Sigmoid colon (tissue), 7 donors: ENCODE data around the gene AMBRA1. TPM values are rescaled to one million over a fixed set of nuclear protein-coding genes. Genes with fewer than 3 reads are reported as not detected.

ENCODE experiments used
- DNase-seq: peaks from one replicate; pipeline ENCODE4 v3.0.0-alpha.2; 2019
- H3K27ac ChIP-seq, 4 donors: fragments of 200-600 bp; sonication (generic); one replicate each; pipeline ENCODE4 v1.5.1; 2016 to 2019; ENCODE audit warnings: mild to moderate bottlenecking in 1 of 4
- H3K27me3 ChIP-seq, 3 donors: fragments of 200-600 bp; sonication (generic); one replicate each; pipeline ENCODE4 v1.5.1; 2019; ENCODE audit warnings: mild to moderate bottlenecking in 1 of 3
- H3K36me3 ChIP-seq, 4 donors: fragments of 200-600 bp; sonication (generic); one replicate each; pipeline ENCODE4 v1.5.1; 2016 to 2019
- H3K4me1 ChIP-seq, 4 donors: fragments of 200-600 bp; sonication (generic); one replicate each; pipeline ENCODE4 v1.5.1; 2017 to 2019
- H3K4me3 ChIP-seq, 4 donors: fragments of 200-600 bp; sonication (generic); one replicate each; pipeline ENCODE4 v1.5.1; 2017 to 2019; ENCODE audit warnings: mild to moderate bottlenecking in 2 of 4, moderate library complexity in 1 of 4
- H3K9me3 ChIP-seq, 4 donors: fragments of 200-600 bp in 3 of 4; sonication (generic) in 3 of 4; one replicate each; pipeline versions ENCODE4 v1.5.1 to v1.6.1; 2013 to 2019
- CTCF ChIP-seq, 4 experiments: fragments of 450-650 bp in 3 of 4; fragments of 200-600 bp in 1 of 4; IDR thresholded peaks; one replicate each; pipeline ENCODE4 v1.5.1; 2016 to 2019; ENCODE audit warnings: antibody characterized with exemption in 4 of 4, mild to moderate bottlenecking in 3 of 4, moderate library complexity in 2 of 4
- EP300 ChIP-seq, 4 donors: sonication (generic); formaldehyde crosslinking; IDR thresholded peaks; one replicate each; pipeline ENCODE4 v1.6.1; 2017; ENCODE audit warnings: antibody characterized with exemption in 4 of 4
- POLR2A ChIP-seq, 2 donors: fragments of 450-650 bp; IDR thresholded peaks; one replicate each; pipeline ENCODE4 v1.6.1; 2016; ENCODE audit warnings: antibody characterized with exemption in 2 of 2, mild to moderate bottlenecking in 2 of 2, moderate library complexity in 2 of 2
- POLR2AphosphoS5 ChIP-seq, 4 donors: sonication (generic); formaldehyde crosslinking; IDR thresholded peaks; one replicate each; pipeline ENCODE4 v1.6.1; 2017; ENCODE audit warnings: antibody characterized with exemption in 4 of 4
- WGBS, 2 donors: extraction: QIAGEN DNeasy Blood & Tissue Kit; methylation state at CpG; one replicate each; pipeline ENCODE4 v1.1.7; 2013; 5-methylcytosine and 5-hydroxymethylcytosine counted together
- intact Hi-C: fragments of 100-400 bp; cut with DNase I; formaldehyde crosslinking; loops from one replicate; pipeline ENCODE4 v1.15.1; 2023
- polyA plus RNA-seq, 3 donors: library from polyadenylated mRNA; stranded (reverse); fragments of 200-250 nt; gene quantifications; one replicate each; pipeline ENCODE4 v1.2.3, GENCODE V29; 2013
- total RNA-seq, 4 donors: library from RNA; depleted of rRNA; stranded (reverse); fragments of >200 nt; gene quantifications; one replicate each; pipeline ENCODE4 v1.1.0, GENCODE V29; 2016
- donor health status: healthy with polysubstance abuse.
- donor health status: Bipolar disorder and iron deficiency.
- donor health status: healthy.

The AMBRA1 gene
- total and polyA plus RNA-seq, 7 donors: 8.4 to 33.0 (median 23.9) TPM

- 97 to 98% methylated on average over 5 of the region's 5 CpGs for WGBS, 2 donors
- TF ChIP-seq POLR2A (IDR thresholded peaks at IDR 0.05) (no peak), CTCF (IDR thresholded peaks at IDR 0.05) (no peak), POLR2AphosphoS5 (IDR thresholded peaks at IDR 0.05) (no peak), EP300 (IDR thresholded peaks at IDR 0.05) (no peak)
- Histone ChIP-seq H3K9me3 (no peaks in the 10 kb centered on the region), H3K27ac (no peak overlapping the region), H3K4me3 (no peak overlapping the region), H3K4me1 (peaks cover 0 to 19% (median 13%) of the 10 kb centered on the region in 4 donors), H3K27me3 (no peaks in the 10 kb centered on the region), H3K36me3 (peaks cover 0 to 12% (median 5%) of the 10 kb centered on the region in 4 donors)
- intact Hi-C loops: no loop called here
- no peak for DNase-seq
Observed at GRCh38 chr11:46512261-46512881, 81.5 kb downstream of the AMBRA1 start.

DNA sequence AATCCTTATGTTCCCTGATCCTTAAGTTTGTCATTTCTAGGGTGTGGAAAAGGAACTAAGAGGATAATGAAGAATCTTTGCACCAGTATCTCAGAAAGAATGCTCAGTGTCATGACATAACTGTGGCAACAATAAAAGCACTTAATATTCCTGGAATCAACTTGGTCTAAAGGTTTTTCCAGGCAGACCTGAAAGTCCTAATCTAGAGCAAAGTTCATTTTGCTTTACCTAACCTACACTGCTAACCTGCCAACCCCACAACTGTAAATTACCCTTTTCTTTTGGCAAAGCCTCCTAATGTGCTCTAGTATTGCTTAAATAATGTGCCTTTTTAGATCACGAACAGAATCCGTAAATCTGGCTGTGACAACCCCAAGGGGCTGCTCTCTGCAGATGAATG is 82.5 kb downstream of the AMBRA1 start:
- Histone ChIP-seq H3K9me3 (no peaks in the 10 kb centered on the region), H3K27ac (no peak overlapping the region), H3K36me3 (peaks cover 0 to 19% (median 5%) of the 10 kb centered on the region in 4 donors), H3K4me3 (no peak overlapping the region), H3K4me1 (peaks cover 0 to 19% (median 13%) of the 10 kb centered on the region in 4 donors), H3K27me3 (no peaks in the 10 kb centered on the region)
- TF ChIP-seq POLR2A (IDR thresholded peaks at IDR 0.05): no peak
- WGBS, 2 donors: 68 to 80% methylated on average over 2 of the region's 2 CpGs
- intact Hi-C loops: no loop called here
- no peak for DNase-seq

- H3K4me1 ChIP-seq: peaks cover 0 to 2% (median under 1%) of the 10 kb centered on the region in 4 donors
- intact Hi-C loops: no loop called here
- no peak for DNase-seq
- H3K9me3 ChIP-seq: no peaks in the 10 kb centered on the region
- no peak for TF ChIP-seq POLR2A (IDR thresholded peaks at IDR 0.05)
- H3K36me3 ChIP-seq: peaks cover 0 to 41% (median 5%) of the 10 kb centered on the region in 4 donors
- 93 to 100% methylated on average over 1 of the region's 1 CpG for WGBS, 2 donors
- H3K27me3 ChIP-seq: no peaks in the 10 kb centered on the region
- H3K4me3 ChIP-seq: no peak overlapping the region
- no peak overlapping the region for H3K27ac ChIP-seq
Observed at GRCh38 chr11:46508360-46508759, 85.5 kb downstream of the AMBRA1 start.

GRCh38 chr11:46506483-46506791 is 87.4 kb downstream of the AMBRA1 start:
- Histone ChIP-seq H3K4me1 (no peaks in the 10 kb centered on the region), H3K36me3 (peaks cover 0 to 44% (median 5%) of the 10 kb centered on the region in 4 donors), H3K27me3 (no peaks in the 10 kb centered on the region), H3K9me3 (no peaks in the 10 kb centered on the region), H3K4me3 (no peak overlapping the region), H3K27ac (no peak overlapping the region)
- 39 to 67% methylated on average over 2 of the region's 2 CpGs for WGBS, 2 donors
- TF ChIP-seq CTCF (IDR thresholded peaks at IDR 0.05): no peak
- TF ChIP-seq POLR2A (IDR thresholded peaks at IDR 0.05): no peak
- no peak for TF ChIP-seq POLR2AphosphoS5 (IDR thresholded peaks at IDR 0.05)
- TF ChIP-seq EP300 (IDR thresholded peaks at IDR 0.05): no peak
- intact Hi-C loops: no loop called here
- no peak for DNase-seq

DNA sequence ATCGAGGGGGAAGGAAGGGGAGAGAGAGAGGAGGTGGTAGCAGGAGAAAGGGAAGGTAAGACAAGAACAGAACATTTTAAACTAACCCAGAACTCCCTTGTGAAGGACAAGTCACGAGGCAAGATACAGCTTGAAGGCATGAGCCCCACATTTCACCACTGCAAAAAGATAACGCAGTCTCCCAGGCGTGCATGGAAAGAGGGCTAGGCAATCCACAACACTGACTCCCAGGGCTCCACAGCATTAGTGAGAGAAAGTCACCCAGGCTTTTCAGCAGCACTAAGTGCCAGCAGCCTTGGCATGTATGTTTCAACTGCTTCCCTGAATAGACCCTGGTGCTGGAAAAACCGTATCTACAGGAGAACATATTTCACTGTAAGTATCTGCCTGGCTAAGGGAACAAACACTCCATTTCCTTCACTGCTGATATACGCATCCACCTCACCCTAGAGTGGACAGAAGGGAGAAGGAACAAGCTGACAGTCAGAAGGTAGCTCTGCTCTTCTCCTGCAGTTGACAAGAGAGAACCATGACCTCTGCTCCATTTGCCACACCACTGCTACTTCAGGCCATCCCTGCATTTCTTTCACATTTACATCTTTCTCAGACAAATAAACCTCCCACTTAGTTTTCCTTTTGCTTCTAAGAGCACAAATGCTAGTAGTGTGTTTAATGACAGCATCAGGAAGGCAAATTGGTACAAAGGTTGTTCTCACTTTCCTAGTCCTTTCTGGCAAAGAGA is 87.9 kb downstream of the AMBRA1 start:
- WGBS, 2 donors: 71 to 72% methylated on average over 6 of the region's 6 CpGs
- intact Hi-C loops: no loop called here
- Histone ChIP-seq H3K27me3 (no peaks in the 10 kb centered on the region), H3K4me1 (no peaks in the 10 kb centered on the region), H3K36me3 (peaks cover 0 to 50% (median 5%) of the 10 kb centered on the region in 4 donors), H3K4me3 (no peak overlapping the region), H3K9me3 (no peaks in the 10 kb centered on the region), H3K27ac (no peak overlapping the region)
- TF ChIP-seq POLR2A (IDR thresholded peaks at IDR 0.05): no peak
- no peak for TF ChIP-seq POLR2AphosphoS5 (IDR thresholded peaks at IDR 0.05)
- no peak for TF ChIP-seq CTCF (IDR thresholded peaks at IDR 0.05)
- TF ChIP-seq EP300 (IDR thresholded peaks at IDR 0.05): no peak
- DNase-seq: no peak
